ENCODE measurements around the gene BCL2A1.

The BCL2A1 gene

GRCh38 chr15:80003934-80004472, 33.0 kb upstream of the BCL2A1 start:
- Mint-ChIP-seq H3K36me3 (ENCODE audit: low read depth) (no peaks in the 10 kb centered on the region), H3K27ac (no peak overlapping the region), H3K27me3 (no peaks in the 10 kb centered on the region), H3K9me3 (no peaks in the 10 kb centered on the region), H3K4me3 (no peak overlapping the region), H3K4me1 (ENCODE audit: low read depth) (no peaks in the 10 kb centered on the region)
- intact Hi-C loops (cut with micrococcal nuclease): no loop called here

DNA sequence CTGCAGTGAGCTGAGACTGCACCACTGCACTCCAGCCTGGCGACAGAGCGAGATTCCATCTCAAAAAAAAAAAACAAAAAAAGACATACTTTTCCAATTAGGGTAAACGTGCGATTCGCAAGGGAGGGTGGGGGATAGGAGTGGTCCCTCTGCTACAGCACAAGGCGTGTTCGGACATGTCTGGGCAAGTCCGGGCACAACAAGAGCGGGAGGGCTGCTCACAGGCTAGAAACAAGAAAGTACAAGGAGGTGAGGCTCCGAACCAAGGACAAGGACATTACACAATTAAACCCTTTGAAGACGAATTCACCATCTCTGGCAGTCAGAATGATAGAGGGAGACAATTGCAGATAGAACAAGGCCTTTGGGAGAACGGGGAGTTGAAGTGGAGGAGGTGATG, 32.2 kb upstream of the BCL2A1 start:
- Mint-ChIP-seq H3K9me3 (no peaks in the 10 kb centered on the region), H3K27me3 (no peaks in the 10 kb centered on the region), H3K4me1 (ENCODE audit: low read depth) (no peaks in the 10 kb centered on the region), H3K4me3 (no peak overlapping the region), H3K27ac (no peak overlapping the region), H3K36me3 (ENCODE audit: low read depth) (no peaks in the 10 kb centered on the region)
- intact Hi-C loops (cut with micrococcal nuclease): no loop called here

GRCh38 chr15:80002267-80002666, 31.3 kb upstream of the BCL2A1 start:
- Mint-ChIP-seq H3K27me3 (no peaks in the 10 kb centered on the region), H3K4me1 (ENCODE audit: low read depth) (no peaks in the 10 kb centered on the region), H3K36me3 (ENCODE audit: low read depth) (no peaks in the 10 kb centered on the region), H3K27ac (no peak overlapping the region), H3K4me3 (no peak overlapping the region), H3K9me3 (no peaks in the 10 kb centered on the region)
- intact Hi-C loops (cut with micrococcal nuclease): no loop called here

GRCh38 chr15:79994615-79995014, 23.6 kb upstream of the BCL2A1 start:
- intact Hi-C loops (cut with micrococcal nuclease): loop anchor here (5.0 kb wide), 2 partner anchors 52 to 178 kb away; no protein-coding TSS in a partner anchor
- Mint-ChIP-seq H3K27ac (no peak overlapping the region), H3K36me3 (ENCODE audit: low read depth) (no peaks in the 10 kb centered on the region), H3K4me1 (ENCODE audit: low read depth) (peaks cover 21% of the 10 kb centered on the region), H3K27me3 (peaks cover 35% of the 10 kb centered on the region), H3K9me3 (no peaks in the 10 kb centered on the region), H3K4me3 (no peak overlapping the region)

GRCh38 chr15:79991826-79992225, 20.8 kb upstream of the BCL2A1 start:
- Mint-ChIP-seq H3K9me3 (no peaks in the 10 kb centered on the region), H3K27me3 (peaks cover 55% of the 10 kb centered on the region), H3K27ac (no peak overlapping the region), H3K4me1 (ENCODE audit: low read depth) (peaks cover 34% of the 10 kb centered on the region), H3K4me3 (no peak overlapping the region), H3K36me3 (ENCODE audit: low read depth) (no peaks in the 10 kb centered on the region)
- intact Hi-C loops (cut with micrococcal nuclease): loop anchor here (5.0 kb wide), 2 partner anchors 50 to 180 kb away; no protein-coding TSS in a partner anchor

DNA sequence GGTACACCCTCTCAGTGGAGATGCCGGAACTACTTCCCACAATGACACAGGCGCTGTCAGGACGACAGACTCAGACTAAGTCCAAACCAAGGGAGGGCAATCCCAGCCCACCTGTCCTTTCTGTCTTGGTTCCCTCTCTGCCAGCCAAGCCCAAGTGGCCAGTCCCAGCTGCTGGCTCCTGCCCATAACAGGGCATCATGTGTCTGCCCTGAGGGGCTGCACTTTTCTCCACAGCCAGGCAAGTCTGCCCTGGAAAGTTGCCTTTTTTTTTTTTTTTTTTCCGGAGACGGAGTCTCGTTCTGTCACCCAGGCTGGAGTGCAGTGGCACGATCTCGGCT, 20.0 kb upstream of the BCL2A1 start:
- H3K27ac Mint-ChIP-seq: no peak overlapping the region
- intact Hi-C loops (cut with micrococcal nuclease): loop anchor here (5.0 kb wide), 2 partner anchors 49 to 181 kb away; no protein-coding TSS in a partner anchor
- H3K27me3 Mint-ChIP-seq: peaks cover 60% of the 10 kb centered on the region
- peaks cover 34% of the 10 kb centered on the region for H3K4me1 Mint-ChIP-seq (ENCODE audit: low read depth)
- no peaks in the 10 kb centered on the region for H3K36me3 Mint-ChIP-seq (ENCODE audit: low read depth)
- no peak overlapping the region for H3K4me3 Mint-ChIP-seq
- H3K9me3 Mint-ChIP-seq: no peaks in the 10 kb centered on the region

GRCh38 chr15:79990280-79990996, 19.4 kb upstream of the BCL2A1 start:
- H3K36me3 Mint-ChIP-seq (ENCODE audit: low read depth): no peaks in the 10 kb centered on the region
- no peak overlapping the region for H3K4me3 Mint-ChIP-seq
- H3K27me3 Mint-ChIP-seq: peaks cover 64% of the 10 kb centered on the region
- peaks cover 34% of the 10 kb centered on the region for H3K4me1 Mint-ChIP-seq (ENCODE audit: low read depth)
- H3K9me3 Mint-ChIP-seq: no peaks in the 10 kb centered on the region
- no peak overlapping the region for H3K27ac Mint-ChIP-seq
- intact Hi-C loops (cut with micrococcal nuclease): loop anchor here (5.0 kb wide), 2 partner anchors 48 to 182 kb away; no protein-coding TSS in a partner anchor

- Mint-ChIP-seq H3K4me1 (ENCODE audit: low read depth) (peaks cover 31% of the 10 kb centered on the region), H3K9me3 (no peaks in the 10 kb centered on the region), H3K4me3 (no peak overlapping the region), H3K36me3 (ENCODE audit: low read depth) (no peaks in the 10 kb centered on the region), H3K27ac (no peak overlapping the region), H3K27me3 (peaks cover 67% of the 10 kb centered on the region)
- intact Hi-C loops (cut with micrococcal nuclease): loop anchor here (5.0 kb wide), 2 partner anchors 47 to 183 kb away; no protein-coding TSS in a partner anchor
Measured at GRCh38 chr15:79989682-79990081, 18.7 kb upstream of the BCL2A1 start.

DNA sequence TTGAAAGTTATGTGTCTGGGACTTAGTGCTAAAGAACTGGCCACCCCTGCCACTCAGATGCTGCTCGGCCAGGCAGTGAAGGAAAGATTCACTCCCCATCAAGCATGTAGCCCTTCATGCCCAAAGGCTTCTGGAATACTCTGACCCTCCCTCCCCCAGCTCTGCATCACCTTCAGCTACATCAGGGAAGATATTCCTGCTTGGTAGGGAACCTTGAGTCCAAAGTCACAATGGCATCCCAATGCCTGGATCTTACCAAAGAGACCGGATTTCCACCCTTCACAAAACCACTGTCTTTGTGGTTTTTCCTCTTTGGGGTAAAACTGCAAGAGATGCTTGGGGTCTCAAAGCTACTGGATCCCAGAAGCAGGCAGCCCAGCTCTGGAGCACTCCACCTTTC, 18.2 kb upstream of the BCL2A1 start:
- Mint-ChIP-seq H3K4me3 (no peak overlapping the region), H3K36me3 (ENCODE audit: low read depth) (no peaks in the 10 kb centered on the region), H3K27ac (no peak overlapping the region), H3K4me1 (ENCODE audit: low read depth) (peaks cover 28% of the 10 kb centered on the region), H3K9me3 (no peaks in the 10 kb centered on the region), H3K27me3 (peaks cover 69% of the 10 kb centered on the region)
- intact Hi-C loops (cut with micrococcal nuclease): no loop called here

DNA sequence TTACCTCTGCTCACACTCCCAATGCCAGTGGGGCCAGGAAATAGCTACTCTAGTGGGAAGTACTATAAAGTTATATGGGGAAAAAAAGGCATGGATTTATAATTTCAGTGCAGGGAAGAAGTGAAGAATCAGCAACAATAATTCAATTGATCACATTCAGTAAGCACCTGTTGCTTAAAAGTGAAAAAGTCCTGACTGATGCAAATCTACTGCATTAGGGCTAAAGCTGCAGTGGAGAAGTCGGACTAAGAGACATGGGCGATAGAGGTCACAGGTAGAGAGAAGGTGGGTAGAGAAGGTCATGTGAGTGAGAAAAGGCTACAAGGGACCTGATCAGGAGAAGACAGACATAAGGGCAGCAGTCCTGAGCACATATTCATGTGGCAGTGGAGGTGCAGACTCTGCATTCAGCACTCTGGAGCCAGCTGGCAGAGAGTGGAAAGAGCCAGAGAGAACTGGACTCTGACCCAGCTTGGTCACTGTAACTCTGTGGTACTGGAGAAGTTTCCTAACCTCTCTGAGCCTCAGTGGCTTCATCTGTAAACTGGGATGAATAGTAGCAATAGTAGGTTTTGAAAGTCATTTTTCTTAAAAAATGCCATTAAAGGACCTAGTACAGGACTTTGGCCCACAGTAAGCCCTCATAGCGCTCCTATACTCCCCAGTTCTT, 17.6 kb upstream of the BCL2A1 start:
- H3K36me3 Mint-ChIP-seq (ENCODE audit: low read depth): no peaks in the 10 kb centered on the region
- H3K9me3 Mint-ChIP-seq: no peaks in the 10 kb centered on the region
- peaks cover 30% of the 10 kb centered on the region for H3K4me1 Mint-ChIP-seq (ENCODE audit: low read depth)
- intact Hi-C loops (cut with micrococcal nuclease): no loop called here
- H3K27ac Mint-ChIP-seq: no peak overlapping the region
- H3K27me3 Mint-ChIP-seq: peaks cover 73% of the 10 kb centered on the region
- H3K4me3 Mint-ChIP-seq: no peak overlapping the region

GRCh38 chr15:79987969-79988368, 17.0 kb upstream of the BCL2A1 start:
- H3K4me1 Mint-ChIP-seq (ENCODE audit: low read depth): peaks cover 30% of the 10 kb centered on the region
- no peaks in the 10 kb centered on the region for H3K36me3 Mint-ChIP-seq (ENCODE audit: low read depth)
- H3K27ac Mint-ChIP-seq: no peak overlapping the region
- intact Hi-C loops (cut with micrococcal nuclease): no loop called here
- H3K27me3 Mint-ChIP-seq: peaks cover 77% of the 10 kb centered on the region
- H3K4me3 Mint-ChIP-seq: no peak overlapping the region
- H3K9me3 Mint-ChIP-seq: no peaks in the 10 kb centered on the region

GRCh38 chr15:79987569-79987955, 16.6 kb upstream of the BCL2A1 start:
- Mint-ChIP-seq H3K4me3 (no peak overlapping the region), H3K4me1 (ENCODE audit: low read depth) (peaks cover 31% of the 10 kb centered on the region)

DNA sequence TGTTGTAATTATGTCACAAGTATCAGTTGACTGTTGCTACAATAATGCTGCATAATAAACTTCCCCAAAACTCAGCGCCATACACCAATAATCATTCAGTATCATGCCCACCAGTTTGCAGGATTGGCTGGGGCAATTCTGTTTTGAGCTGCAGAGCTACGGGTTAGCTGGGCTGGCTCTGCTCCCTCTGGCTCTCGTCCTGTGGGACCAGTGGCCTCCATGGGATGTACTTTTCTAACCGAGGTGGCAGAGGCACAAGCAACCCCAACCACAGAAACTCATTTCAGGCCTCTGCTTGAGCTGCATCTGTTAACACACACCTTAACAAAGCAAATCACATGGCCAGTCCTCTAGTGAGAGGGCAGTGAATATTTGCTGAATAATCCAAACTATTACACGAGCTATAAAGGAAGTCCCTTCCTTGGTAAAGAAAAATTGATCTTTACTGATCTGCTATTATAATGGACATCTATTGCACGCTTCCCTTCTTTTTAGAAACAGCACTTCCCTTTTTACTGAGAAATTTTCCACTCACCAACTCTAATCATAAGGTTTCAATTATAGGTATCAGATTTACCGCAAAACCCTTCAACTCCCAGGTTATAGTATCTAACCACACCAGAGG, 10.9 kb upstream of the BCL2A1 start:
- intact Hi-C loops (cut with micrococcal nuclease): no loop called here
- H3K36me3 Mint-ChIP-seq (ENCODE audit: low read depth): no peaks in the 10 kb centered on the region
- H3K9me3 Mint-ChIP-seq: no peaks in the 10 kb centered on the region
- H3K4me1 Mint-ChIP-seq (ENCODE audit: low read depth): peaks cover 46% of the 10 kb centered on the region
- no peak overlapping the region for H3K27ac Mint-ChIP-seq
- no peak overlapping the region for H3K4me3 Mint-ChIP-seq
- peaks cover 65% of the 10 kb centered on the region for H3K27me3 Mint-ChIP-seq

More at GRCh38 chr15:79987569-79987955, 16.6 kb upstream of the BCL2A1 start:
- no peaks in the 10 kb centered on the region for H3K36me3 Mint-ChIP-seq (ENCODE audit: low read depth)
- no peak overlapping the region for H3K27ac Mint-ChIP-seq
- no peaks in the 10 kb centered on the region for H3K9me3 Mint-ChIP-seq
- H3K27me3 Mint-ChIP-seq: peaks cover 77% of the 10 kb centered on the region
- intact Hi-C loops (cut with micrococcal nuclease): no loop called here

Data from dendritic cell treated with granulocyte-macrophage colony-stimulating factor and Interleukin-4, amounts not matched to agents 40 ng/mL and 50 ng/mL, for 4 days (primary cell).